K562 (cell line): ENCODE data around the gene CPPED1. TPM values are rescaled to one million over a fixed set of nuclear protein-coding genes. Genes with fewer than 3 reads are reported as not detected.

Experiments used
- ATAC-seq: fragments of 200-7000 bp; cut with Tn5 transposase; 3 replicates; pipeline ENCODE4 v1.9.1; 2020; ENCODE audit warnings: moderate library complexity
- BruUV-seq: library from RNA; stranded (reverse); fragments of 400-500 nt; replicated peaks from 2 replicates; lab custom pipeline; 2021; lab: Mats Ljungman, UMichigan
- CTCF ChIA-PET: fragments of 300-600 bp; formaldehyde crosslinking; extraction: SDS; loops from one replicate; lab custom pipeline; 2021; ENCODE audit warnings: low intra/inter-chr PET ratio; lab: Yijun Ruan, JAX
- POLR2A ChIA-PET: fragments of 300-600, 350-650 bp; sonication (Branson Sonifier 250); formaldehyde crosslinking; extraction: SDS; loops from one replicate; lab custom pipeline; 2021; ENCODE audit warnings: antibody characterized with exemption, inconsistent platforms; lab: Yijun Ruan, JAX
- DNase-seq, 4 experiments: peaks; one replicate each; pipeline versions ENCODE4 v3.0.0 to v3.0.0-alpha.2; 2011 to 2018; ENCODE audit warnings: low spot score in 3 of 4, mixed read lengths in 3 of 4; ENCODE audit errors: extremely low read depth in 1 of 4
- FAIRE-seq: peaks from 2 replicates; lab custom pipeline; 2011; peaks lifted over from hg19 to GRCh38; lab: Jason Lieb, UNC
- H2AFZ ChIP-seq: 2 replicates; pipeline ENCODE4 v1.6.0; 2011; ENCODE audit warnings: low read depth, low read length, control low read depth, inconsistent platforms
- H3K27ac ChIP-seq: fragments of 200-600 bp; 3 replicates; pipeline ENCODE4 v1.8.0; 2011; ENCODE audit warnings: low read depth, mild to moderate bottlenecking, control low read depth, inconsistent platforms, low read length, moderate library complexity, mixed read lengths; ENCODE audit errors: extremely low read depth
- H3K27me3 ChIP-seq, 2 experiments: fragments of 300-600 bp in 1 of 2; 2 replicates in 1 of 2; 3 replicates in 1 of 2; pipeline versions ENCODE4 v1.6.0 to v1.8.0; 2011; ENCODE audit warnings: inconsistent platforms in 2 of 2, low read length in 2 of 2, mild to moderate bottlenecking in 1 of 2, mixed read lengths in 1 of 2, moderate library complexity in 1 of 2; ENCODE audit not compliant: control insufficient read depth in 2 of 2, insufficient read depth in 2 of 2
- H3K36me3 ChIP-seq: fragments of 300-600 bp; 3 replicates; pipeline ENCODE4 v1.8.0; 2011; ENCODE audit warnings: mild to moderate bottlenecking, low read length, inconsistent platforms; ENCODE audit not compliant: control insufficient read depth, insufficient read depth
- H3K4me1 ChIP-seq, 2 experiments: fragments of 200-600 bp in 1 of 2; replicated peaks in 1 of 2; 2 replicates in 1 of 2; 3 replicates in 1 of 2; pipeline versions ENCODE4 v1.5.1 to v1.8.0; 2011; ENCODE audit warnings: inconsistent platforms in 2 of 2, low read length in 2 of 2, mild to moderate bottlenecking in 1 of 2, mixed read lengths in 1 of 2, moderate library complexity in 1 of 2; ENCODE audit not compliant: control insufficient read depth in 2 of 2, insufficient read depth in 2 of 2
- H3K4me2 ChIP-seq: 2 replicates; pipeline ENCODE4 v1.6.1; 2011; ENCODE audit warnings: low read length, control low read depth, inconsistent platforms, mixed read lengths; ENCODE audit not compliant: insufficient read depth
- H3K4me3 ChIP-seq: fragments of 200-600 bp; sonication (generic), shearing (Covaris generic); 2 replicates; pipeline ENCODE4 v1.5.1; 2016; ENCODE audit warnings: control low read depth, inconsistent platforms
- H3K79me2 ChIP-seq: fragments of 200-600 bp; 3 replicates; pipeline ENCODE4 v1.8.0; 2011; ENCODE audit warnings: low read length, inconsistent platforms; ENCODE audit not compliant: control insufficient read depth, insufficient read depth
- H3K9ac ChIP-seq, 2 experiments: 2 replicates each; pipeline versions ENCODE4 v1.6.0 to v1.6.1; 2011; ENCODE audit warnings: low read depth in 2 of 2, low read length in 2 of 2, control low read depth in 1 of 2, inconsistent platforms in 1 of 2, mild to moderate bottlenecking in 1 of 2, mixed read lengths in 1 of 2; ENCODE audit not compliant: insufficient read depth in 1 of 2
- H3K9me1 ChIP-seq: one replicate; pipeline ENCODE4 v1.6.0; 2011; ENCODE audit warnings: inconsistent platforms, mild to moderate bottlenecking, low read length, moderate library complexity; ENCODE audit not compliant: control insufficient read depth, insufficient read depth
- H3K9me3 ChIP-seq: replicated peaks from 2 replicates; pipeline ENCODE4 v1.5.1; 2011; ENCODE audit warnings: low read depth, low read length, inconsistent platforms; ENCODE audit not compliant: control insufficient read depth, insufficient read depth
- H4K20me1 ChIP-seq: replicated peaks from 2 replicates; pipeline ENCODE4 v1.6.1; 2011; ENCODE audit warnings: low read length, inconsistent platforms, mixed read lengths; ENCODE audit not compliant: control insufficient read depth, insufficient read depth
- BCOR ChIP-seq: fragments of 450-650 bp; IDR thresholded peaks from 2 replicates; pipeline ENCODE4 v1.6.1; 2016
- BRD4 ChIP-seq: fragments of 200-600 bp; sonication (generic); IDR thresholded peaks from 2 replicates; pipeline ENCODE4 v1.6.1; 2017; ENCODE audit warnings: inconsistent platforms
- FOXP1 ChIP-seq: sonication (generic); formaldehyde crosslinking; IDR thresholded peaks from 2 replicates; pipeline ENCODE4 v1.8.0; 2022; ENCODE audit warnings: mild to moderate bottlenecking, missing genetic modification reagents
- HNRNPH1 ChIP-seq: fragments of 200-400 bp; formaldehyde crosslinking; optimal IDR thresholded peaks from 2 replicates; pipeline ENCODE3; 2017; ENCODE audit warnings: low read depth, mild to moderate bottlenecking, low read length, moderate library complexity
- MCM2 ChIP-seq: fragments of 450-650 bp; IDR thresholded peaks from 2 replicates; pipeline ENCODE4 v1.6.1; 2017; ENCODE audit warnings: low read depth, mild to moderate bottlenecking
- RBM17 ChIP-seq: fragments of 200-400 bp; formaldehyde crosslinking; IDR thresholded peaks from 2 replicates; pipeline ENCODE4 v1.6.1; 2017; ENCODE audit warnings: low read depth, mild to moderate bottlenecking, low read length, borderline replicate concordance
- SNAPC5 ChIP-seq: fragments of 250-450 bp; sonication (Bioruptor Pico); IDR thresholded peaks from 2 replicates; pipeline ENCODE4 v1.8.0; 2021; ENCODE audit warnings: moderate library complexity, mild to moderate bottlenecking, inconsistent platforms
- STAG1 ChIP-seq: sonication (generic); formaldehyde crosslinking; IDR thresholded peaks from 2 replicates; pipeline ENCODE4 v1.5.0; 2020; ENCODE audit warnings: missing genetic modification reagents, borderline replicate concordance
- TEAD1 ChIP-seq, 2 experiments: fragments of 450-650 bp in 1 of 2; sonication (generic) in 1 of 2; formaldehyde crosslinking; IDR thresholded peaks; 2 replicates each; pipeline versions ENCODE4 v1.4.0 to v1.8.0; 2020 to 2022; ENCODE audit warnings: mild to moderate bottlenecking in 2 of 2, missing genetic modification reagents in 1 of 2
- ZBTB33 ChIP-seq: sonication (generic); formaldehyde crosslinking; IDR thresholded peaks from 2 replicates; pipeline ENCODE4 v1.8.1; 2023; ENCODE audit warnings: mild to moderate bottlenecking, missing genetic modification reagents
- ZNF766 ChIP-seq: fragments of 200-800 bp; sonication (Bioruptor generic); conservative IDR thresholded peaks from 2 replicates; pipeline ENCODE4 v1.6.1; 2016; ENCODE audit warnings: missing genetic modification characterization, missing compliant biosample characterization
- WGBS: fragments of 100-300 bp; shearing (Covaris generic); methylation state at CpG from one replicate; pipeline ENCODE4 v1.1.6; 2016; ENCODE audit warnings: low coverage, mixed read lengths; ENCODE audit not compliant: insufficient coverage; ENCODE audit errors: missing lambda C conversion rate; 5-methylcytosine and 5-hydroxymethylcytosine counted together
- in situ Hi-C: fragments of 300-500 bp; cut with MboI; formaldehyde crosslinking; loops from 4 replicates; pipeline ENCODE4 v1.15.0; 2018; ENCODE audit warnings: inconsistent platforms, mixed read lengths
- intact Hi-C: fragments of 100-400 bp; cut with micrococcal nuclease; formaldehyde crosslinking; loops from 2 replicates; pipeline ENCODE4 v1.14.2; 2022
- polyA plus RNA-seq, 8 experiments: library from polyadenylated mRNA; depleted of rRNA in 4 of 8; stranded (reverse) in 5 of 8; unstranded in 3 of 8; fragments of >200 nt; fragmentation: Nextera tagmentation in 2 of 8; fragmentation: Illumina TruSeq in 1 of 8; extraction: Ambion mirVana in 2 of 8; extraction: Trizol in 1 of 8; gene quantifications; 2 replicates each; pipeline versions ENCODE4 v1.2.1 to v1.2.3, GENCODE V29; 2011 to 2014; ENCODE audit warnings: inconsistent platforms in 1 of 8, missing spikeins in 1 of 8
- total RNA-seq, 7 experiments: library from RNA; depleted of rRNA in 6 of 7; stranded (reverse); fragments of >200 nt in 6 of 7; fragmentation: Illumina TruSeq in 2 of 7; extraction: Trizol in 2 of 7; gene quantifications; 2 replicates each; pipeline versions ENCODE4 v1.2.1 to v1.2.3, GENCODE V29; 2011 to 2021; ENCODE audit warnings: low replicate concordance in 1 of 7

Gene CPPED1
- total and polyA plus RNA-seq, 9 of the 15 experiments (the other 6 are each of a cell fraction or from before 2014, with no cell fraction given) = 7.5 to 25.7 (median 16.9) TPM

GRCh38 chr16:12704492-12705111, 99.1 kb downstream of the CPPED1 start:
- Histone ChIP-seq H3K9me1 (peaks cover 8% of the 10 kb centered on the region), H3K36me3 (0 out of 3 replicates have a peak, but pooled peaks cover 2% of the 10 kb centered on the region), H3K9ac (no peak overlapping the region), H2AFZ (no peak overlapping the region), H3K27me3 (no peaks in the 10 kb centered on the region), H3K9me3 (no peaks in the 10 kb centered on the region), H3K4me2 (no peak overlapping the region), H3K4me3 (no peak overlapping the region), H3K4me1 (no peaks in the 10 kb centered on the region; a peak in 1 of 5 replicates), H3K27ac (no peak overlapping the region), H4K20me1 (no peaks in the 10 kb centered on the region), H3K79me2 (no peaks in the 10 kb centered on the region)
- POLR2A ChIA-PET = no interaction called here
- intact Hi-C loops (no loop called here), in situ Hi-C loops (no loop called here)
- BruUV-seq = no TSS peak
- CTCF ChIA-PET = no interaction called here
- FAIRE-seq (no peak), DNase-seq (no peak), ATAC-seq (no peak)
- TF ChIP-seq SNAPC5 (CRISPR knock-in tag) (no peak), TEAD1 (CRISPR knock-in tag; IDR thresholded peaks at IDR 0.05) (no peak), FOXP1 (CRISPR knock-in tag) (no peak), BRD4 (no peak), MCM2 (no peak), ZNF766 (CRISPR knock-in tag) (no peak), HNRNPH1 (no peak), ZBTB33 (CRISPR knock-in tag) (no peak), BCOR (no peak), RBM17 (no peak), STAG1 (CRISPR knock-in tag) (no peak)
- WGBS = 88% methylated on average over 28 of the region's 31 CpGs
